Measurements from ENCODE around the gene MIOX. TPM values are rescaled to one million over a fixed set of nuclear protein-coding genes. Genes with fewer than 3 reads are reported as not detected.
"Not testable (repeated sequence)": the region's sequence is repeated elsewhere in the genome, so short reads cannot be mapped to it uniquely, and the experiment has no call there.

MIOX gene
- total RNA-seq, 2 experiments from 2014 or later: 0.39 to 0.59 TPM

GRCh38 chr22:50508897-50509296, 22.2 kb downstream of the MIOX start:
- intact Hi-C loops (cut with micrococcal nuclease): loop anchor here (1.0 to 2.0 kb wide), 5 partner anchors 16 to 264 kb away; partner anchors contain the start of genes CHKB, SCO2, SYCE3 and TUBGCP6
- Mint-ChIP-seq H3K27ac (peak overlapping the region; percentile 97), H3K4me1 (ENCODE audit: low read depth) (peaks cover 20% of the 10 kb centered on the region), H3K4me3 (peak overlapping the region; percentile 84), H3K36me3 (peaks cover 21% of the 10 kb centered on the region), H3K9me3 (no peaks in the 10 kb centered on the region), H3K27me3 (no peaks in the 10 kb centered on the region)
- no peak for DNase-seq
- CTCF ChIA-PET: interaction anchor here (1.0 to 4.4 kb wide), 8 partner anchors 10 to 167 kb away, joined by 3 to 94 read pairs (median 8); partner anchors contain the start of genes SCO2, SYCE3 and TYMP
- POLR2A ChIA-PET: interaction anchor here (0.7 to 5.8 kb wide), 11 partner anchors 9 to 258 kb away, joined by 3 to 101 read pairs (median 4); partner anchors contain the start of genes HDAC10 and SCO2

GRCh38 chr22:50513175-50513574, 26.5 kb downstream of the MIOX start:
- no peaks in the 10 kb centered on the region for H3K27me3 Mint-ChIP-seq
- H3K9me3 Mint-ChIP-seq: no peaks in the 10 kb centered on the region
- H3K4me1 Mint-ChIP-seq (ENCODE audit: low read depth): peaks cover 32% of the 10 kb centered on the region
- H3K4me3 Mint-ChIP-seq: no peak overlapping the region
- intact Hi-C loops (cut with micrococcal nuclease): no loop called here
- peaks cover 32% of the 10 kb centered on the region for H3K36me3 Mint-ChIP-seq
- ChIA-PET POLR2A (interaction anchor here (2.2 kb wide), 1 partner anchor 12 kb away, joined by 12 read pairs; the partner anchor contains the start of gene SCO2), CTCF (interaction anchor here (1.0 to 3.3 kb wide), 3 partner anchors 9 to 15 kb away, joined by 3 to 17 read pairs (median 5); partner anchors contain the start of gene SCO2)
- H3K27ac Mint-ChIP-seq: no peak overlapping the region
- DNase-seq: no peak

- H3K36me3 Mint-ChIP-seq: peaks cover 34% of the 10 kb centered on the region
- no peak overlapping the region for H3K27ac Mint-ChIP-seq
- DNase-seq: no peak
- no peaks in the 10 kb centered on the region for H3K27me3 Mint-ChIP-seq
- H3K4me1 Mint-ChIP-seq (ENCODE audit: low read depth): peaks cover 24% of the 10 kb centered on the region
- CTCF ChIA-PET: interaction anchor here (0.8 to 3.3 kb wide), 2 partner anchors 10 to 56 kb away, joined by 3 to 17 read pairs; partner anchors contain the start of gene SCO2
- intact Hi-C loops (cut with micrococcal nuclease): no loop called here
- POLR2A ChIA-PET: interaction anchor here (0.7 kb wide), 1 partner anchor 9 kb away, joined by 3 read pairs; the partner anchor contains the start of gene SCO2
- H3K4me3 Mint-ChIP-seq: no peak overlapping the region
- H3K9me3 Mint-ChIP-seq: no peaks in the 10 kb centered on the region
Observed at GRCh38 chr22:50516068-50516467, 29.4 kb downstream of the MIOX start.

- Mint-ChIP-seq H3K27ac (no peak overlapping the region), H3K4me1 (ENCODE audit: low read depth) (peaks cover 23% of the 10 kb centered on the region), H3K36me3 (peaks cover 35% of the 10 kb centered on the region), H3K9me3 (no peaks in the 10 kb centered on the region), H3K4me3 (no peak overlapping the region), H3K27me3 (no peaks in the 10 kb centered on the region)
- CTCF ChIA-PET: interaction anchor here (0.9 kb wide), 1 partner anchor 9 kb away, joined by 5 read pairs; the partner anchor contains the start of gene SCO2
- POLR2A ChIA-PET: interaction anchor here (1.2 to 1.5 kb wide), 2 partner anchors 9 kb away, joined by 4 to 6 read pairs; partner anchors contain the start of genes LMF2, NCAPH2 and SCO2
- intact Hi-C loops (cut with micrococcal nuclease): no loop called here
- no peak for DNase-seq
Observed at GRCh38 chr22:50516891-50517290, 30.2 kb downstream of the MIOX start.

- Mint-ChIP-seq H3K9me3 (no peaks in the 10 kb centered on the region), H3K36me3 (peaks cover 29% of the 10 kb centered on the region), H3K4me3 (no peak overlapping the region), H3K4me1 (ENCODE audit: low read depth) (peaks cover 16% of the 10 kb centered on the region), H3K27me3 (no peaks in the 10 kb centered on the region), H3K27ac (no peak overlapping the region)
- no peak for DNase-seq
- ChIA-PET CTCF (interaction anchor here (0.9 kb wide), 1 partner anchor 8 kb away, joined by 5 read pairs; the partner anchor contains the start of gene SCO2), POLR2A (interaction anchor here (1.2 to 1.5 kb wide), 2 partner anchors 8 to 9 kb away, joined by 4 to 6 read pairs; partner anchors contain the start of genes LMF2, NCAPH2 and SCO2)
- intact Hi-C loops (cut with micrococcal nuclease): no loop called here
Observed at GRCh38 chr22:50517495-50518260, 31.0 kb downstream of the MIOX start.

- POLR2A ChIA-PET: no interaction called here
- no peak overlapping the region for H3K27ac Mint-ChIP-seq
- DNase-seq: no peak
- H3K4me1 Mint-ChIP-seq (ENCODE audit: low read depth): peaks cover 18% of the 10 kb centered on the region
- H3K36me3 Mint-ChIP-seq: peaks cover 32% of the 10 kb centered on the region
- no peak overlapping the region for H3K4me3 Mint-ChIP-seq
- intact Hi-C loops (cut with micrococcal nuclease): no loop called here
- CTCF ChIA-PET: no interaction called here
- H3K27me3 Mint-ChIP-seq: no peaks in the 10 kb centered on the region
- H3K9me3 Mint-ChIP-seq: no peaks in the 10 kb centered on the region
Observed at GRCh38 chr22:50518606-50519005, 31.9 kb downstream of the MIOX start.

GRCh38 chr22:50519151-50519550, 32.5 kb downstream of the MIOX start:
- Mint-ChIP-seq H3K9me3 (no peaks in the 10 kb centered on the region), H3K27me3 (no peaks in the 10 kb centered on the region), H3K4me3 (no peak overlapping the region), H3K4me1 (ENCODE audit: low read depth) (peaks cover 20% of the 10 kb centered on the region), H3K27ac (no peak overlapping the region), H3K36me3 (peaks cover 32% of the 10 kb centered on the region)
- no peak for DNase-seq
- POLR2A ChIA-PET: no interaction called here
- intact Hi-C loops (cut with micrococcal nuclease): no loop called here
- CTCF ChIA-PET: interaction anchor here (1.3 kb wide), 1 partner anchor 102 kb away, joined by 3 read pairs; no protein-coding TSS in a partner anchor

GRCh38 chr22:50520184-50520583, 33.5 kb downstream of the MIOX start:
- peaks cover 20% of the 10 kb centered on the region for H3K4me1 Mint-ChIP-seq (ENCODE audit: low read depth)
- DNase-seq; H3K9me3 Mint-ChIP-seq; POLR2A ChIA-PET; H3K27ac Mint-ChIP-seq; H3K4me3 Mint-ChIP-seq; H3K27me3 Mint-ChIP-seq; intact Hi-C loops (cut with micrococcal nuclease): not testable (repeated sequence)
- peaks cover 31% of the 10 kb centered on the region for H3K36me3 Mint-ChIP-seq
- CTCF ChIA-PET: interaction anchor here (1.3 kb wide), 1 partner anchor 101 kb away, joined by 3 read pairs; no protein-coding TSS in a partner anchor

- ChIA-PET POLR2A (interaction anchor here (0.8 kb wide), 1 partner anchor 9 kb away, joined by 3 read pairs; no protein-coding TSS in a partner anchor), CTCF (interaction anchor here (1.9 kb wide), 1 partner anchor 42 kb away, joined by 5 read pairs; the partner anchor contains the start of gene SYCE3)
- H3K36me3 Mint-ChIP-seq: peaks cover 28% of the 10 kb centered on the region
- intact Hi-C loops (cut with micrococcal nuclease): no loop called here
- peaks cover 16% of the 10 kb centered on the region for H3K4me1 Mint-ChIP-seq (ENCODE audit: low read depth)
- H3K27me3 Mint-ChIP-seq: no peaks in the 10 kb centered on the region
- H3K4me3 Mint-ChIP-seq: no peak overlapping the region
- no peak overlapping the region for H3K27ac Mint-ChIP-seq
- H3K9me3 Mint-ChIP-seq: no peaks in the 10 kb centered on the region
- no peak for DNase-seq
Observed at GRCh38 chr22:50520826-50521453, 34.3 kb downstream of the MIOX start.

- peaks cover 24% of the 10 kb centered on the region for H3K36me3 Mint-ChIP-seq
- intact Hi-C loops (cut with micrococcal nuclease): no loop called here
Observed at GRCh38 chr22:50521710-50522109, 35.1 kb downstream of the MIOX start.

GRCh38 chr22:50522208-50522805, 35.6 kb downstream of the MIOX start:
- Mint-ChIP-seq H3K27ac (no peak overlapping the region), H3K4me1 (ENCODE audit: low read depth) (peaks cover 22% of the 10 kb centered on the region), H3K9me3 (no peaks in the 10 kb centered on the region), H3K4me3 (no peak overlapping the region), H3K36me3 (peaks cover 30% of the 10 kb centered on the region), H3K27me3 (no peaks in the 10 kb centered on the region)
- DNase-seq: no peak
- intact Hi-C loops (cut with micrococcal nuclease): no loop called here
- POLR2A ChIA-PET: interaction anchor here (0.7 to 1.4 kb wide), 2 partner anchors 12 to 14 kb away, joined by 6 to 9 read pairs; partner anchors contain the start of genes LMF2 and NCAPH2
- CTCF ChIA-PET: interaction anchor here (1.1 to 1.9 kb wide), 3 partner anchors 10 to 41 kb away, joined by 3 to 5 read pairs (median 4); partner anchors contain the start of gene SYCE3

More at GRCh38 chr22:50521710-50522109, 35.1 kb downstream of the MIOX start:
- CTCF ChIA-PET: interaction anchor here (1.9 kb wide), 1 partner anchor 41 kb away, joined by 5 read pairs; the partner anchor contains the start of gene SYCE3
- Mint-ChIP-seq H3K27ac (no peak overlapping the region), H3K4me3 (no peak overlapping the region), H3K4me1 (ENCODE audit: low read depth) (peaks cover 16% of the 10 kb centered on the region), H3K9me3 (no peaks in the 10 kb centered on the region), H3K27me3 (no peaks in the 10 kb centered on the region)
- POLR2A ChIA-PET: interaction anchor here (0.8 kb wide), 1 partner anchor 10 kb away, joined by 3 read pairs; no protein-coding TSS in a partner anchor
- DNase-seq: no peak

All from activated CD4-positive, alpha-beta memory T cell treated with anti-CD3 and anti-CD28 coated beads for 36 hours (primary cell).